DOHH2 (cell line): Measurements from ENCODE around the gene KIRREL3.

Experiments used
- H3F3A ChIP-seq: fragments of 200-600 bp; sonication (generic), shearing (Covaris generic); 2 replicates; pipeline ENCODE4 v1.6.0; 2016; ENCODE audit warnings: antibody characterized with exemption, mild to moderate bottlenecking; ENCODE audit not compliant: control insufficient read depth, insufficient read depth
- H3K27ac ChIP-seq: fragments of 200-600 bp; sonication (generic); 2 replicates; pipeline ENCODE4 v1.5.1; 2014; ENCODE audit warnings: low read depth, mild to moderate bottlenecking, low read length, moderate library complexity
- H3K27me3 ChIP-seq: fragments of 200-600 bp; sonication (generic); 2 replicates; pipeline ENCODE4 v1.6.1; 2014; ENCODE audit warnings: mild to moderate bottlenecking, low read length, mixed read lengths; ENCODE audit not compliant: control insufficient read depth
- H3K36me3 ChIP-seq: fragments of 200-600 bp; sonication (generic); 2 replicates; pipeline ENCODE4 v1.6.1; 2014; ENCODE audit warnings: mild to moderate bottlenecking, low read length, moderate library complexity, mixed read lengths; ENCODE audit not compliant: control insufficient read depth
- H3K4me1 ChIP-seq: fragments of 200-600 bp; sonication (generic); 2 replicates; pipeline ENCODE4 v1.6.1; 2014; ENCODE audit warnings: mild to moderate bottlenecking, low read length, mixed read lengths; ENCODE audit not compliant: control insufficient read depth
- H3K4me2 ChIP-seq: fragments of 200-600 bp; sonication (generic); 2 replicates; pipeline ENCODE4 v1.6.0; 2014; ENCODE audit warnings: mild to moderate bottlenecking, low read length, moderate library complexity
- H3K4me3 ChIP-seq: fragments of 200-600 bp; sonication (generic); 2 replicates; pipeline ENCODE4 v1.5.1; 2014; ENCODE audit warnings: mild to moderate bottlenecking, low read length, mixed read lengths
- H3K79me2 ChIP-seq: fragments of 200-600 bp; sonication (generic); 2 replicates; pipeline ENCODE4 v1.6.1; 2014; ENCODE audit warnings: mild to moderate bottlenecking, low read length, mixed read lengths; ENCODE audit not compliant: control insufficient read depth
- H3K9me2 ChIP-seq: fragments of 200-600 bp; sonication (generic); replicated peaks from 2 replicates; pipeline ENCODE4 v1.6.1; 2014; ENCODE audit warnings: mild to moderate bottlenecking, low read length, mixed read lengths; ENCODE audit not compliant: control insufficient read depth
- H3K9me3 ChIP-seq: fragments of 200-600 bp; sonication (generic); 2 replicates; pipeline ENCODE4 v1.6.1; 2014; ENCODE audit warnings: antibody characterized with exemption, low read length, mixed read lengths; ENCODE audit not compliant: control insufficient read depth, insufficient read depth
- H4K20me1 ChIP-seq: fragments of 200-600 bp; sonication (generic); 2 replicates; pipeline ENCODE4 v1.6.0; 2014; ENCODE audit warnings: low read depth, mild to moderate bottlenecking, antibody characterized with exemption, low read length, moderate library complexity; ENCODE audit not compliant: control insufficient read depth, insufficient read depth
- EZH2phosphoT487 ChIP-seq: fragments of 200-600 bp; sonication (generic); IDR thresholded peaks from 2 replicates; pipeline ENCODE4 v1.6.1; 2017; ENCODE audit warnings: borderline replicate concordance, mild to moderate bottlenecking, antibody characterized with exemption, low read length, moderate library complexity, mixed read lengths
- TF ChIP-seq, protein P1 (sequence below): fragments of 200-600 bp; sonication (generic); IDR thresholded peaks from one replicate; pipeline ENCODE4 v1.5.1; 2014; ENCODE audit warnings: antibody characterized with exemption, mild to moderate bottlenecking, low read depth, low read length; ENCODE audit not compliant: poor library complexity, severe bottlenecking

The KIRREL3 gene

DNA sequence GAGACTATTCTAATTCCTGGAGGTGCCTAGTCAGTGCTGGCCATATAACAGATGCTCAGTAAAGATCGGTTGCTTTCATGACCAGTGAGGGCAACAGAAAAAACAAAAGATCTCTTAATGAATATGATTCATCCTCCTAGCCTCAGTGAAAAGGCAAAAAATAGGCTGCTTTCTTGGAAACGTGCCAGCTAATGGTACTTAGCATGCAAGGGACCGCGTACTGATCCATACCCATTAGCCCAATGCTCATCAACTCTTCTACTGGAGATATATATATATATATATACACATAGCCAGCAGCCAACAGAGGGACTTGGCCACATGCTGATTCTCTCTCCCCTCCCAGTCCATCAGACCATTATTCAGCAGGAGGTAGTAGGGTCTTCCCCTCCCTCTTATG, 320.4 kb downstream of the KIRREL3 start:
- no peaks in the 10 kb centered on the region for H3K36me3 ChIP-seq
- peaks cover 13% of the 10 kb centered on the region for H3K27me3 ChIP-seq
- no peak overlapping the region for H3K27ac ChIP-seq
- H3K4me2 ChIP-seq = no peak overlapping the region
- TF ChIP-seq EZH2phosphoT487 = no peak
- no peaks in the 10 kb centered on the region for H3K79me2 ChIP-seq
- H3K9me2 ChIP-seq = no peaks in the 10 kb centered on the region
- H3F3A ChIP-seq = no peaks in the 10 kb centered on the region
- no peak overlapping the region for H3K4me3 ChIP-seq
- H4K20me1 ChIP-seq = no peaks in the 10 kb centered on the region
- no peaks in the 10 kb centered on the region for H3K4me1 ChIP-seq
- H3K9me3 ChIP-seq = no peaks in the 10 kb centered on the region

DNA sequence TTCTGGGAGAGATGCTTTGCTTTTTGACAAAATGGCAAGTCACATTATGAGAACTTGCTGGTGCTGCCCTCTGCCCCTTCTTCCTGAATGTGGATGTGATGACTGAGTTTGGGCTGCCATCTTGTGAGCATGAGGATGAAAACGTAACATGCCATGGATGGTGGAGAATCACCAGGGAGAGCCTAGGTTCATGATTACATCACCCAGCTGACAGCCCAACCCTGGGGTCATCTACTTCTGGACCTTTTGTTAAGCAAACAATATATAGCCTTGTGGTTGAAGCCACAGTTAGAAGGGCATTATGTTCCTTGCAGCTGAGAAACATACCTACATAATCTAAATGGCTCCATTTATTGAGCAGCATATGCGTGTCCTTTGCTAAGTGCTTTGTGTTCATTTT, 321.5 kb downstream of the KIRREL3 start:
- H3K4me3 ChIP-seq = no peak overlapping the region
- H3K27ac ChIP-seq = no peak overlapping the region
- H3K4me1 ChIP-seq = no peaks in the 10 kb centered on the region
- no peak for TF ChIP-seq EZH2phosphoT487
- TF ChIP-seq, protein P1, sequence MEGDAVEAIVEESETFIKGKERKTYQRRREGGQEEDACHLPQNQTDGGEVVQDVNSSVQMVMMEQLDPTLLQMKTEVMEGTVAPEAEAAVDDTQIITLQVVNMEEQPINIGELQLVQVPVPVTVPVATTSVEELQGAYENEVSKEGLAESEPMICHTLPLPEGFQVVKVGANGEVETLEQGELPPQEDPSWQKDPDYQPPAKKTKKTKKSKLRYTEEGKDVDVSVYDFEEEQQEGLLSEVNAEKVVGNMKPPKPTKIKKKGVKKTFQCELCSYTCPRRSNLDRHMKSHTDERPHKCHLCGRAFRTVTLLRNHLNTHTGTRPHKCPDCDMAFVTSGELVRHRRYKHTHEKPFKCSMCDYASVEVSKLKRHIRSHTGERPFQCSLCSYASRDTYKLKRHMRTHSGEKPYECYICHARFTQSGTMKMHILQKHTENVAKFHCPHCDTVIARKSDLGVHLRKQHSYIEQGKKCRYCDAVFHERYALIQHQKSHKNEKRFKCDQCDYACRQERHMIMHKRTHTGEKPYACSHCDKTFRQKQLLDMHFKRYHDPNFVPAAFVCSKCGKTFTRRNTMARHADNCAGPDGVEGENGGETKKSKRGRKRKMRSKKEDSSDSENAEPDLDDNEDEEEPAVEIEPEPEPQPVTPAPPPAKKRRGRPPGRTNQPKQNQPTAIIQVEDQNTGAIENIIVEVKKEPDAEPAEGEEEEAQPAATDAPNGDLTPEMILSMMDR = no peak
- H4K20me1 ChIP-seq = no peaks in the 10 kb centered on the region
- no peaks in the 10 kb centered on the region for H3F3A ChIP-seq
- H3K4me2 ChIP-seq = no peak overlapping the region
- H3K79me2 ChIP-seq = no peaks in the 10 kb centered on the region
- no peaks in the 10 kb centered on the region for H3K36me3 ChIP-seq
- no peaks in the 10 kb centered on the region for H3K9me2 ChIP-seq
- H3K27me3 ChIP-seq = peaks cover 13% of the 10 kb centered on the region
- no peaks in the 10 kb centered on the region for H3K9me3 ChIP-seq

DNA sequence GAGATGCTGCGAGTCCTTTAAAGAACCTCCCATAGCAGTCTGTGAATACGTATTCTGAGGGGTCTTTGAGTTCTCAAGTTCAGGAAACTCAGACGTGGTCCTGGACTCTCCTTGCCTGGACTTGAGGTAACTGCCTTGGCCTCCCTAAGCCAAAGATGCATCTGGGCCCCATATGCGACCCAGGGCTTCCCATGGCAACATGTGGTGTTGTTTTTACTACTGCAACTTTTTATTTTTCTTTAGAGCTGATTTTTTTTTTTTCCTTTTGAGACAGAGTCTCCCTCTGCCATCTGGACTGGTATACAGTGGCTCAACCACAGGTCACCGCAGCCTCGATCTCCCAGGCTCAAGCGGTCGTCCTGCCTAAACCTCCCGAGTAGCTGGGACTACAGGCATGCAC, 324.0 kb downstream of the KIRREL3 start:
- TF ChIP-seq, protein P1 = no peak
- TF ChIP-seq EZH2phosphoT487 = no peak
- H3K36me3 ChIP-seq = no peaks in the 10 kb centered on the region
- no peaks in the 10 kb centered on the region for H3K9me2 ChIP-seq
- H3K4me3 ChIP-seq = no peak overlapping the region
- no peaks in the 10 kb centered on the region for H4K20me1 ChIP-seq
- H3K27me3 ChIP-seq = peaks cover 14% of the 10 kb centered on the region
- no peak overlapping the region for H3K4me2 ChIP-seq
- no peaks in the 10 kb centered on the region for H3K4me1 ChIP-seq
- H3K27ac ChIP-seq = no peak overlapping the region
- H3F3A ChIP-seq = no peaks in the 10 kb centered on the region
- no peaks in the 10 kb centered on the region for H3K79me2 ChIP-seq
- no peaks in the 10 kb centered on the region for H3K9me3 ChIP-seq

DNA sequence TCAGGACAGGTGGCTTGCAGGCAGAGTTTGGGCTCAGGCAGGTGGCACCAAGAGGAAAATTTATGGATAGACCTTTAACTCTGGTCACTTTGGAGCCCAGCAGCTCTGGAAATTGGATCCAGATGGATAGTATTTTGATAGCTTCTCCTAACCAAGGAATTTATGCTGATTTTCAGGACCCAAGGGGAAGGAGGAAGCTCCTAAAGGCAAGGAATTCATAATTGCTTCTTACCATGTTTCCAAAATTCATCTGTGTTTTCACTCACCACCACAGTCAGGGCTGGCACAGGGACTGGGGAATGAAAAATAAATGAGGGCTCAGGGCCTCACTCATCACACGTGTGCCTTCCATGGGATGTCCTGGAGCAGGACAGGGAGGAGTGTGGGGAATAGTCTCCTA, 327.3 kb downstream of the KIRREL3 start:
- no peak overlapping the region for H3K27ac ChIP-seq
- H3K4me2 ChIP-seq = no peak overlapping the region
- H3K4me1 ChIP-seq = no peaks in the 10 kb centered on the region
- H3F3A ChIP-seq = no peaks in the 10 kb centered on the region
- H3K36me3 ChIP-seq = no peaks in the 10 kb centered on the region
- no peak for TF ChIP-seq EZH2phosphoT487
- TF ChIP-seq, protein P1 = no peak
- 0 out of 2 replicates have a peak, but pooled peaks cover 7% of the 10 kb centered on the region for H3K27me3 ChIP-seq
- H3K9me3 ChIP-seq = no peaks in the 10 kb centered on the region
- no peak overlapping the region for H3K4me3 ChIP-seq
- no peaks in the 10 kb centered on the region for H3K9me2 ChIP-seq
- H4K20me1 ChIP-seq = no peaks in the 10 kb centered on the region
- no peaks in the 10 kb centered on the region for H3K79me2 ChIP-seq
